SK-N-SH (cell line): Measurements from ENCODE around the gene SLC16A5.

ENCODE experiments used
- POLR2AphosphoS5 ChIP-seq: IDR thresholded peaks from 2 replicates; pipeline ENCODE4 v1.6.1; 2012; ENCODE audit warnings: low read depth, low read length
- RFX5 ChIP-seq: IDR thresholded peaks from 2 replicates; pipeline ENCODE4 v1.6.1; 2012; ENCODE audit warnings: mild to moderate bottlenecking, improper control_type of control experiment, low read length
- SIN3A ChIP-seq: IDR thresholded peaks from 2 replicates; pipeline ENCODE4 v1.6.1; 2012; ENCODE audit warnings: low read depth, mild to moderate bottlenecking, low read length, moderate library complexity, borderline replicate concordance
- TAF1 ChIP-seq: IDR thresholded peaks from 2 replicates; pipeline ENCODE4 v1.6.1; 2012; ENCODE audit warnings: low read depth, mild to moderate bottlenecking, low read length, moderate library complexity, borderline replicate concordance
- YY1 ChIP-seq: IDR thresholded peaks from 2 replicates; pipeline ENCODE4 v1.4.0; 2012; ENCODE audit warnings: low read depth, mild to moderate bottlenecking
- TF ChIP-seq, protein P1 (sequence below): fragments of 200-600 bp; sonication (generic); IDR thresholded peaks from 2 replicates; pipeline ENCODE4 v1.6.1; 2017; ENCODE audit warnings: antibody characterized with exemption, mild to moderate bottlenecking, moderate library complexity
- TF ChIP-seq, protein P2 (sequence below): IDR thresholded peaks from 2 replicates; pipeline ENCODE4 v1.4.0; 2012; ENCODE audit warnings: low read depth
- TF ChIP-seq, protein P3 (sequence below): fragments of 150-350 bp; IDR thresholded peaks from 2 replicates; pipeline ENCODE4 v1.6.1; 2017; ENCODE audit warnings: antibody characterized with exemption, low read length, low read depth, borderline replicate concordance
- TF ChIP-seq, protein P4 (sequence below): fragments of 150-350 bp; IDR thresholded peaks from 2 replicates; pipeline ENCODE4 v1.6.1; 2016; ENCODE audit warnings: mild to moderate bottlenecking, low read depth, low read length

DNA sequence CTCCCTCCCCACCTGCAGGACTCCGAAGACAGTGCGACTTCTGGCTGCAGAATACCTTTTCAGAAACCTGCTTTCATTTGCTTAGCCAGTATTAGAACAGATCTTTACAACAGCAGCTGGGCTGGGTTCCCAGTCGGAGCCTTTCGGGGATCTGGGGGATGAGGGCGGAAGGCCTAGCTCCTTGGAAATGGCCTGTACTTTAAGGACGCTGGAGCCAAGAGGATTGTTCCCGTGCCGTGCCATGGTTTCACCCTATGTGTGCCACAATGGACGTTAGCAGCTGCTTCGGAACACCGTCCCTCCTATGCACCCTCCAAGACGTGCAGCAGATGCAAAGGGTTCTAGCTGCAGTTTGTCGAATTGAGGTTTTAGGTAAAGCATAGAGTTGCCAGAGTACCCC is 24.6 kb upstream of the SLC16A5 start:
- TF ChIP-seq RFX5 (no peak), TAF1 (no peak), YY1 (no peak), POLR2AphosphoS5 (no peak), SIN3A (no peak)
- TF ChIP-seq, protein P1, sequence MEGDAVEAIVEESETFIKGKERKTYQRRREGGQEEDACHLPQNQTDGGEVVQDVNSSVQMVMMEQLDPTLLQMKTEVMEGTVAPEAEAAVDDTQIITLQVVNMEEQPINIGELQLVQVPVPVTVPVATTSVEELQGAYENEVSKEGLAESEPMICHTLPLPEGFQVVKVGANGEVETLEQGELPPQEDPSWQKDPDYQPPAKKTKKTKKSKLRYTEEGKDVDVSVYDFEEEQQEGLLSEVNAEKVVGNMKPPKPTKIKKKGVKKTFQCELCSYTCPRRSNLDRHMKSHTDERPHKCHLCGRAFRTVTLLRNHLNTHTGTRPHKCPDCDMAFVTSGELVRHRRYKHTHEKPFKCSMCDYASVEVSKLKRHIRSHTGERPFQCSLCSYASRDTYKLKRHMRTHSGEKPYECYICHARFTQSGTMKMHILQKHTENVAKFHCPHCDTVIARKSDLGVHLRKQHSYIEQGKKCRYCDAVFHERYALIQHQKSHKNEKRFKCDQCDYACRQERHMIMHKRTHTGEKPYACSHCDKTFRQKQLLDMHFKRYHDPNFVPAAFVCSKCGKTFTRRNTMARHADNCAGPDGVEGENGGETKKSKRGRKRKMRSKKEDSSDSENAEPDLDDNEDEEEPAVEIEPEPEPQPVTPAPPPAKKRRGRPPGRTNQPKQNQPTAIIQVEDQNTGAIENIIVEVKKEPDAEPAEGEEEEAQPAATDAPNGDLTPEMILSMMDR, result no peak
- TF ChIP-seq, protein P2, sequence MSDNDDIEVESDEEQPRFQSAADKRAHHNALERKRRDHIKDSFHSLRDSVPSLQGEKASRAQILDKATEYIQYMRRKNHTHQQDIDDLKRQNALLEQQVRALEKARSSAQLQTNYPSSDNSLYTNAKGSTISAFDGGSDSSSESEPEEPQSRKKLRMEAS, result no peak
- TF ChIP-seq, protein P3, sequence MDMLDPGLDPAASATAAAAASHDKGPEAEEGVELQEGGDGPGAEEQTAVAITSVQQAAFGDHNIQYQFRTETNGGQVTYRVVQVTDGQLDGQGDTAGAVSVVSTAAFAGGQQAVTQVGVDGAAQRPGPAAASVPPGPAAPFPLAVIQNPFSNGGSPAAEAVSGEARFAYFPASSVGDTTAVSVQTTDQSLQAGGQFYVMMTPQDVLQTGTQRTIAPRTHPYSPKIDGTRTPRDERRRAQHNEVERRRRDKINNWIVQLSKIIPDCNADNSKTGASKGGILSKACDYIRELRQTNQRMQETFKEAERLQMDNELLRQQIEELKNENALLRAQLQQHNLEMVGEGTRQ, result no peak
- TF ChIP-seq, protein P4, sequence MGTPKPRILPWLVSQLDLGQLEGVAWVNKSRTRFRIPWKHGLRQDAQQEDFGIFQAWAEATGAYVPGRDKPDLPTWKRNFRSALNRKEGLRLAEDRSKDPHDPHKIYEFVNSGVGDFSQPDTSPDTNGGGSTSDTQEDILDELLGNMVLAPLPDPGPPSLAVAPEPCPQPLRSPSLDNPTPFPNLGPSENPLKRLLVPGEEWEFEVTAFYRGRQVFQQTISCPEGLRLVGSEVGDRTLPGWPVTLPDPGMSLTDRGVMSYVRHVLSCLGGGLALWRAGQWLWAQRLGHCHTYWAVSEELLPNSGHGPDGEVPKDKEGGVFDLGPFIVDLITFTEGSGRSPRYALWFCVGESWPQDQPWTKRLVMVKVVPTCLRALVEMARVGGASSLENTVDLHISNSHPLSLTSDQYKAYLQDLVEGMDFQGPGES, result no peak
